ES-I3 (cell line): ENCODE data around the gene TMEM130.

Experiments used
- H3K36me3 ChIP-seq: 2 replicates; pipeline ENCODE4 v1.6.1; 2013; ENCODE audit warnings: mild to moderate bottlenecking, low read length, control low read depth, moderate library complexity; ENCODE audit not compliant: insufficient read depth
- H3K4me1 ChIP-seq: 2 replicates; pipeline ENCODE4 v1.6.1; 2013; ENCODE audit warnings: mild to moderate bottlenecking, control low read depth, low read length; ENCODE audit not compliant: insufficient read depth
- H3K9ac ChIP-seq: 2 replicates; pipeline ENCODE4 v1.6.1; 2013; ENCODE audit warnings: low read depth, mild to moderate bottlenecking, low read length, moderate library complexity
- H3K9me3 ChIP-seq: 2 replicates; pipeline ENCODE4 v1.6.1; 2013; ENCODE audit warnings: mild to moderate bottlenecking, low read length, moderate library complexity; ENCODE audit not compliant: control insufficient read depth, insufficient read depth

TMEM130 gene

DNA sequence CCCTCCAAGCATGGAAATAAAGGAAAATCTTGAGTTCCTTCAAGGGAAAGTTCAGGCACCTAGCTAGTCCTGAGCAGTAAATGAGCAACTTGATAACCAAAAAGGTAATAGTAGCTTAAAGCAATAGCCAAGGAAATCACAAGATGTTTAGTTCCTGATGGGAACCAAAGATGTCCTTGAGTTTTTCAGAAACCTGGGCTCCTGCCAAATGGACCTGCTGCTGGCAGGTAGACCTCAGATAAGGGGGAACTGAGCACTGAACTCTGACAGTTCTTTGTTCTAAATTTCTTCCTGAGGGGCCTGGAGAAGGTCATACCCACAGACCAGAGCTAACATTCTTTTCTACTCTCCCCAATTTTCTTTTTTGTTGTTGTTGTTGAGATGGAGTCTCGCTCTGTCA is 48.5 kb downstream of the TMEM130 start:
- no peak overlapping the region for H3K9ac ChIP-seq
- H3K4me1 ChIP-seq, result peaks cover 4% of the 10 kb centered on the region; the same call in 1 of the 2 replicates
- no peaks in the 10 kb centered on the region for H3K9me3 ChIP-seq
- H3K36me3 ChIP-seq, result no peaks in the 10 kb centered on the region

DNA sequence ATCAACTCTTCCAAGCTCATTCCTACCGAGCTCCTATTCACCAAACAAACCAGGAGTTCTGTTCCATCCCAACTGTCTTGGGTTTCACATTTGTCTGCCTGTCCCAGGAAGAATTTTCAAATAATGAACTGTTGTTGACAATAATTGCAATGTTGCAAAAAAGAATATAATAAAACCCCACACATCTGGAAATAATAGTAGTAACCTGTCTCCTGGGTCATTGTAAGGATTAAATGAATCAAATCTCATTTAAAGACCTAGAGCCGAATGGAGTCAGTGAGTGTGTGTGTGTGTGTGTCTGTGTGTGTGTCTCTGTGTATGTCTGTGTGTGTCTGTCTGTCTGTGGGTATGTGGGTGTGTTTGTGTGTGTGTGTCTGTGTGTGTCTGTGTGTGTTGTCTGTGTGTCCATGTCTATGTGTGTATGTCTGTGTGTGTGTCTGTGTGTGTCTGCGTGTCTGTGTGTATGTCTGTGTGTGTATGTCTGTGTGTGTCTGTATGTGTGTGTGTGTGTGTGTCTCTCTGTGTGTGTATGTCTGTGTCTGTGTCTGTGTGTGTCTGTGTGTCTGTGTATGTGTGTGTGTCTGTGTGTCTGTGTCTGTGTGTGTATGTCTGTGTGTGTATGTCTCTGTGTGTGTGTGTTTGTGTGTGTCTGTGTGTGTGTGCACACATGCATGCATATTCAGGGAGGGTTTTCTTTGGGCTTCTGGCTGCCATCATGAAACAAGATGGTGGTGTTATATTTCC is 52.7 kb downstream of the TMEM130 start:
- H3K9ac ChIP-seq, result no peak overlapping the region
- no peaks in the 10 kb centered on the region for H3K9me3 ChIP-seq
- no peaks in the 10 kb centered on the region for H3K36me3 ChIP-seq
- no peaks in the 10 kb centered on the region for H3K4me1 ChIP-seq

DNA sequence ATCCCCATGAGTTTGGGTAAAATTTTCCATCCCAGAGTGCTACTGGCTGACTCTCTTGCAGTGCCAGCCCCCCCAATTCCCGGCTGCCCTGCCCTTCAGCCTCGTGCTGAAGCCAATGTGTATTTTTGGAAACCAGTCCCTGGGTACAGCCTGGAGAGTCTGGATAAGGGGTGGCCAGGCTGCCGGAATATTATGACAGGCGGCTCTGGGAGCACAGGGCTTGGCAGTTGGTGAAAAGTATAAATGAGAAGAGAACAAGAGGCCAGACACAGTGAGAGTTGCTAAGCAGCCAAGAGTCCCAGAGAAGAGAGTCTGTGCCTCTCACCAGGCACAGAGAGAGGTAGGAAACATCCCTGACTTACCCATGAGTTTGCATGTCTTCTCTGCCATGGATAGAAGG is 53.6 kb downstream of the TMEM130 start:
- no peaks in the 10 kb centered on the region for H3K36me3 ChIP-seq
- H3K4me1 ChIP-seq, result no peaks in the 10 kb centered on the region
- H3K9me3 ChIP-seq, result no peaks in the 10 kb centered on the region
- H3K9ac ChIP-seq, result no peak overlapping the region

DNA sequence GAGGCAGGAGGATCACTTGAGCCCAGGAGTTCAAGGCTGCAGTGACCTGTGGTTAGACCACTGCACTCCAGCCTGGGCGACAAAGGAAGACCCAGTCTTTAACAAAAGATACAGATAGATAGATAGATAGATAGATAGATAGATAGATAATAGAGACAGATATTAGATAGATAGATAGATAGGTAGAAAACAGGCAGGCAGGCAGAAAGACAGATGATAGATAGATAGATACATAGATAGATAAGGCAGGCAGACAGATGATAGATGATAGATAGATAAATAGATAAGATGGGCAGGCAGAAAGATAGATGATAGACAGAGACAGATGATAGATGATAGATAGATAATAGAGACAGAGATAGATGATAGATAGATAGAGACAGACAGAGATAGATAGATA is 54.5 kb downstream of the TMEM130 start:
- no peak overlapping the region for H3K9ac ChIP-seq

DNA sequence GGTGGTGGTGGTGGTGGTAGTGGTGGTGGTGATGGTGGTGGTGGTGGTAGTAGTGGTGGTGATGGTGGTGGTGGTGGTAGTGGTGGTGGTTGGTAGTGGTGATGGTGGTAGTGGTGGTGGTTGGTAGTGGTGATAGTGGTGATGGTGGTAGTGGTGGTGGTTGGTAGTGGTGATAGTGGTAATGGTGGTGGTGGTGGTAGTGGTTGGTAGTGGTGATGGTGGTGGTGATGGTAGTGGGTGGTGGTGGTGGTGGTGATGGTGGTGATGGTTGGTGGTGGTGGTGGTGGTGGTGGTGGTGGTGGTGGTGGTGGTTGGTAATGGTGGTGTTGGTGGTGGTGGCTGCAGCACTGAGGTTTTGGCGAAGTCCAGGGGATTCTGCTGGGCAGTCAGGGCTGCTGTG is 58.5 kb downstream of the TMEM130 start:
- H3K9me3 ChIP-seq, result no peaks in the 10 kb centered on the region
- no peaks in the 10 kb centered on the region for H3K36me3 ChIP-seq
- no peak overlapping the region for H3K9ac ChIP-seq
- no peaks in the 10 kb centered on the region for H3K4me1 ChIP-seq

More for the DNA sequence above, 54.5 kb downstream of the TMEM130 start:
- Histone ChIP-seq H3K9me3 (no peaks in the 10 kb centered on the region), H3K4me1 (no peaks in the 10 kb centered on the region), H3K36me3 (no peaks in the 10 kb centered on the region)

DNA sequence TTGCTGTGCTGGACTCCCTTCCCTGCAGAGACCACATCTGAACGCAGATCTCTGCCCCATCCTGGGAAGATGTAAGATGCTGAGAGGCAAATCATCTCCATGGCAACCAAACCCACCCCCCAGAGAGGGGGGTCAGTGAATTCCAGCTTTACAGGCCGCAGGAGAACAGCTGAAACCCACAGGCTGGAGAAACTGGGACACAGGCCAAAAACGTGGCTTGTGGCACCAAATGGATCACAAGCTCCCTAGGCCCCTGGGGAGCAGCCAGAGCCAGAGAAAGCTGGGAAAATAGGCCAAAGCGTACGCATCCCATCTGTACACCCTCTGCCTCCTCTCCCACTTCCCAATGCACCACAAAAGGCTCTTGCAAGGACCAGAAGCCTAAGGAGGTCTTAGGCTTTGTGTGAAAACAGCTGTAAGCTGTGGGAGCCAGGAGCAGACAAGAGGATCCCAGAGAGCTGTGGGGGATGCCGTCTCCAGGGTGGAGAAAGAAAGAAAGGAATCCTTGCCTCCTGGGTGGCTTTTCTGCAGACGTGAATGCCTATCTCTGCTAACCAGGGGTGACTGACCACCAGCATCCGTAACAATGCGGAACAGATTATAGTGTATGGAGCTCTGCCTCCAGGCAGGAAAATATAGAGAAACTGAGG is 59.5 kb downstream of the TMEM130 start:
- no peak overlapping the region for H3K9ac ChIP-seq
- H3K36me3 ChIP-seq, result no peaks in the 10 kb centered on the region
- no peaks in the 10 kb centered on the region for H3K4me1 ChIP-seq
- no peaks in the 10 kb centered on the region for H3K9me3 ChIP-seq

DNA sequence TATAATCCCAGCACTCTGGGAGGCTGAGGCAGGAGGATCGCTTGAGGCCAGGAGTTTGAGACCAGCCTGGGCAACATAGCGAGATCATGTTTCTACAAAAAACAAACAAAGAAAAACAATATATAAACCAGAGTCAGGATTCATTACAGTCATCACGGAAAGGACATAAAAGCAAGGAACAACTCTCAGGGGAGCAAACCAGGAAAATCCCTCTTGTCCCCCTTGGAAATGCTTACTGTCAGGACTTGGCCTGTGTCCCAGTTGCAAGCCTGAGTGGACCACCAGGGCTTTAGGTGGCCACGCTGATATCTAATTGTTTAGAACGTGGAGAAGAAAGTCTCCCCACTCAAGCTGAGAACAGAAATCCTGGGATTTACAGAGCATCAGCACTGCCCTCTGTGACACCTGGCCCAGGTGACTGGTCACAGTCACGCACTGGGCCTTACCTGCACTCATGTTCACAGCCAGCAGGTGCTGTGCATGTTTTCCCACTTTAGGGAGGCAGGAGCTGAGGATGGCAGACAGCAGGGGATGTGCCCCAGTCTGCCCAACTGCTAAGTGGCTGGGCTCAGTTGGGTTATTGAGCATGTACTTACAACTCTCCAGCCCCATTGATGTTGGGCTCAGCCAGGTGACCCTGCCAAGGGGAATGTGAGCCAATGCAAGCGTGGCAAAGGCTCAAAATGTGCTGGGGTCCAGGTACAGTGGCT is 60.9 kb downstream of the TMEM130 start:
- no peaks in the 10 kb centered on the region for H3K9me3 ChIP-seq
- H3K4me1 ChIP-seq, result no peaks in the 10 kb centered on the region
- H3K9ac ChIP-seq, result no peak overlapping the region
- no peaks in the 10 kb centered on the region for H3K36me3 ChIP-seq

DNA sequence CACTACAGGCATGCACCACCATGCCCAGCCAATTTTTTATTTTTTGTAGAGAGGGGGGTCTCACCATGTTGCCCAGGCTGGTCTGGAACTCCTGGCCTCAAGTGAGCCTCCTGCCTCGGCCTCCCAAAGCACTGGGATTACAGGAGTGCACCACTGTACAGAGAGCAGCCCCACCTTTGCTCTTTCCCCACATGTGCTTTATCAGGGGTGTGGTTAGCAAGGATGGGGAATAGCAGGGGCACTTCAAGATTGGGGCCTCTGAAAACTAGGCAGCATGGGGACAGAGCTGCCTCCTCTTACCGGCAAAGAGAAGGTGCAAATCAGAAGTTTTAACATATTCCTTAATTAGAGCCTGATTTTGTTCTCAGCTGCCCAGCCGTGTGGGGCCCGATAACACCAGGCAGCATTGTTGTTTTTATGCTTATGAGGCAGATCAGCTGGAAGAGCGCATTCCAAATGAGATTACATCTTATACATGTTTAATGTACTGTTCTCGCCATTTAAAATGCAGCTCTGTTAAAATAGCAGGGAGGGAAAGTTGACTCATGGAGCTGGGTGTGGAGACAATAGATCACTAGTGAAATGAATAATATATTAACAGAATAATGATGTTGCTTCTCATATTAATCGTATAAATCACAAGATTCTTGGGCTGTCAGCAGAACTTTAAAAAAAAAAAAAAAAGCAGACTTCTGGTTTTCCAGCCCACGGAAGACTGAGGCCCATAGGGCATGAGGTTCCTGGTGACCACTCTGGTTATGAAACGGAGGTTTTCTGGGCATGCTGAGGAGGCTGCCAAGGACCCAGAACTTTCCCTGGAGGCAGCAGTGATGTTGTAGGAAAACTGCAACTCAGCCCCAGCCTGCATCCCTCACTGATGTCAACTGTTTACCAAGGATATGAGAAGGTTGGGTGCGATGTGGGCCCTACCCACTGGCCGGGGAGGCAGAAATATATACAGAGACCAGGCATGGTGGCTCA is 62.5 kb downstream of the TMEM130 start:
- no peaks in the 10 kb centered on the region for H3K4me1 ChIP-seq
- H3K36me3 ChIP-seq, result no peaks in the 10 kb centered on the region
- no peak overlapping the region for H3K9ac ChIP-seq
- no peaks in the 10 kb centered on the region for H3K9me3 ChIP-seq

DNA sequence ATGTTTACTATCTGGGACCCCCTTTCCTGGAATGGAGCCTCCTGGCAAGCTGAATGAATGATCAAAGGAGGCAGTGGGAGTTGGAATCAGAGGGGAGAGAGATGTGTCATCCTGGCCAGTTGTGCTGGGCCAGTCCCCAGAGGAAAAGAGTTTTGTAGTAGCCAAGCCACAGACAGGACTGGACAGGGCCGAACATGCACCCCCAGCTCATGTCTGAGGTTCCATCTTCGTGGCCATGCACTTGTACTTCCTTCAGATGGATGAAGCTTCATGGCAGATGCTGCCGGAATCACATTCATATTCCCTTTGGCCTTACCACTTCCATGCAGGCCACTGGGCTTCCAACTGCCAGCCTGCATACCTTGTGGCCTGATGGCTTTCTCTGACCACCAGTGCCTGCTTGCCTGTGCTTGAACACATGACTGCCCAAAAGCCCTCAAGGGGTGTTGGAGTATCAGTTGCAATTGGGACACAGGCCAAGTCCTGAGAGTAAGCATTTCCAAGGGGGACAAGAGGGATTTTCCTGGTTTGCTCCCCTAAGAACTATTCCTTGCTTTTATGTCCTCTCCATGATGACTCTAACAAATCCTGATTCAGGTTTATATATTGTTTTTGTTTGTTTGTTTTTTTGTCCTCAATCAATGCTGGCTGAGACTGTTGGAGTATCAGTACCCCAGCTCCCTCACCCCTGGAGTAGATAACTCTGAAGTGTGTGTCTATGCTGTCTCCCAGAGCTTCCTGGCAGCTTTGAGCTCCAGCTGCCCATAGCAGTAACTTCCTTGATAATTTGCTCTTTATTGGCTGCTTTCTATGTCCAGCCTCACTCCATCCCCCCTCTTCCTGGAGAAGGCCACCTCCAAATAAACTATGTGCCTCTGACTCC is 63.6 kb downstream of the TMEM130 start:
- Histone ChIP-seq H3K9me3 (no peaks in the 10 kb centered on the region), H3K9ac (no peak overlapping the region), H3K36me3 (no peaks in the 10 kb centered on the region), H3K4me1 (no peaks in the 10 kb centered on the region)

DNA sequence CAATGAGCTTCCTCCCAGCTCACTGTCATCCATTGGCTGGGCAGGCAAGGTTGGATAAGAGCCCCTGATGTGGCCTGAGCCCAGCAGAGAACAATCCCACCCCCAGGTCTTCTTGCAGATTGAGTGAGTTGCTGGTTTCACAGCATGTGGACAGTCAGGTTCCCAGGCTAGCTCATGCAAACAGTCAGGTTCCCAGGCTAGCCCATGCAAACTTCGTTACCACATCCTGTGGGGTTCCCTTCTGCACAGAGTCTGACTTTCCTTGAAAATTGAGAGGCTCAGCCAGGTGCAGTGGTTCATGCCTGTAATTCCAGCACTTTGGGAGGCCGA is 67.1 kb downstream of the TMEM130 start:
- Histone ChIP-seq H3K9me3 (no peaks in the 10 kb centered on the region), H3K9ac (no peak overlapping the region)

DNA sequence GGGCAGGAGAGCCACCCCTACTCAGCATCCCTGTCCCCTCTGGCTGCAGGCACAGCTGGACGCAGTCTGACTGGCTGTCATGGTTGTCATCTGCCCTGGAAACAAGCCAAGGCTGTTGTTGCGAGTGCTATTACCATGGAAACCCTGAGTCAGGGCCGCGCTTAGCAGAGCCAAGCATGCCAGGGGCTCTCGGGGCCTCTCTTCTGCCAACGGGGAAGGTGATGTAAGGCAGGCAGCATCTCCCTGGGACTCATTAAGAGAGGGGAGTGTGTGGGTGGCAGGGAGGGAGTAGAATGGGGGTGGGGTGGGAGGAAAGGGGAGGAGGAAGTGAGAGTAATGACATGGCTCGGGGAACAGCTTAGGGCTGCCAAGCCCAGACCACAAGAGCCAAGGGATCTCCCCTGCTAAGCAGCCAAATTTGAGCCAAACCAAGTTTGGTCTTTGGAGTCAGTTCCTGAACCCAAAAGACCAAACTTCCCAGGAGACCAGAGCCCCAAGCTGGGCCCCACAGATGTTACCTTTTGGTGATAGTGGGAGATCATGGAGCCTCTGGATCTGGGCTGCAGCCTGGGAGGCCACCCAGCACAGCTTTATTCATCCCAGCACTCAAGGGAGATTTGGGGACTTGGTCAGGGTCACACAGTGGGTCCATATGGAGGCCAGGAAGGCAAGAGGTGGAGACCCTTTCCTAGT is 67.6 kb downstream of the TMEM130 start:
- Histone ChIP-seq H3K9ac (no peak overlapping the region), H3K36me3 (no peaks in the 10 kb centered on the region), H3K9me3 (no peaks in the 10 kb centered on the region)

More for the DNA sequence above, 67.1 kb downstream of the TMEM130 start:
- Histone ChIP-seq H3K4me1 (no peaks in the 10 kb centered on the region), H3K36me3 (no peaks in the 10 kb centered on the region)

DNA sequence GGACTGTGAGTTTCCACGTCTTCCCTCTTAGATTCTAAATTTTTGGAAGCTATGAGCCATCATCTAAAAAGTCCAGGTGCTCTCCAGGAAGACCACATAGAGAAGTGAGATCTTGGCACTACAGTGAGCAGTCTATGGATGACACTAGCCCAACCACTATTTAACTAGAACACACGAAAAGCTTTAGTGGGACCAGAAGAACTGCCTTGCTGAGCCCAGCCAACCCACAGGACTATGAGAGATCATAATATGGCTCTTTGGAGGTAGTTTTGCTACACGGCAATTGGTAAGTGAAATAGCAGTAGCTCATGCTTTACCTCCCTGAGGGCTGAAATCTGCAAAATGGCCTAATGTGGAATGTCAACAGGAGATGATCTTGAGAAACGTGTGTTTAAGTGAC is 68.8 kb downstream of the TMEM130 start:
- no peaks in the 10 kb centered on the region for H3K4me1 ChIP-seq
- H3K36me3 ChIP-seq, result no peaks in the 10 kb centered on the region
- H3K9me3 ChIP-seq, result no peaks in the 10 kb centered on the region
- H3K9ac ChIP-seq, result no peak overlapping the region

More for the DNA sequence above, 67.6 kb downstream of the TMEM130 start:
- no peaks in the 10 kb centered on the region for H3K4me1 ChIP-seq

DNA sequence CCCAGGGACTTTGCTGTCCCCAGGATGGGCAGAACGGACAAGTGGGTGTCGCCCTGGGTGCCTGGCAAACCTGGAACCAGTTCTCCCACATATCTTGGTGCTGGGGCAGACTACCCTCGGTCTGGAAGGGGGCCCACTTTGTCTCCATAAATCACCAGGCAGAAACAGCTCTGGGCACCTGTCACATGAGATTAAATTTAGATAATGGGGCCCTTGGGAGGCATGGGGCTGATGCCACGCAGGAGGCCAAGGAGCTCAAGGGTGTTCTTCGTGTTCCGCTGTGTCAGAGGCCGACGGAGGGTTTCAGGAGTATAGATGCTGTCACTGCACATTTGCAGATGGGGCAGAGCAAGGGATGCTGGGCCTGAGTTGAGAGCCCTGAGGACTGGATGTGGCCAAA is 72.7 kb downstream of the TMEM130 start:
- Histone ChIP-seq H3K9me3 (no peaks in the 10 kb centered on the region), H3K9ac (no peak overlapping the region), H3K36me3 (no peaks in the 10 kb centered on the region), H3K4me1 (no peaks in the 10 kb centered on the region)
